CD4-positive, alpha-beta T cell (primary cell): Measurements from ENCODE around the gene MAB21L4. TPM values are rescaled to one million over a fixed set of nuclear protein-coding genes. Genes with fewer than 3 reads are reported as not detected.

Source experiments
- ATAC-seq: fragments of 200-7000 bp; cut with Tn5 transposase; one replicate; pipeline ENCODE4 v1.10.0; 2022; ENCODE audit warnings: mild to moderate bottlenecking; ENCODE audit not compliant: poor library complexity
- CTCF ChIA-PET: fragments of 350-600 bp; sonication (Branson Sonifier 250); formaldehyde crosslinking; loops from one replicate; lab custom pipeline; 2021; ENCODE audit warnings: antibody characterized with exemption, inconsistent platforms; lab: Charles Lee
- POLR2A ChIA-PET: fragments of 350-600 bp; sonication (Branson Sonifier 250); formaldehyde crosslinking; loops from one replicate; lab custom pipeline; 2021; ENCODE audit warnings: antibody characterized with exemption, inconsistent platforms; lab: Charles Lee
- DNase-seq, 14 experiments: peaks; one replicate each; pipeline ENCODE4 v3.0.0-alpha.2; 2013 to 2020; ENCODE audit warnings: mixed read lengths in 2 of 14
- H3K27ac ChIP-seq, 2 donors: one replicate each; pipeline versions ENCODE4 v1.5.1 to v1.7.0; 2013; ENCODE audit warnings: low read length in 2 of 2, low read depth in 1 of 2, mild to moderate bottlenecking in 1 of 2
- H3K27me3 ChIP-seq, 2 experiments: 1 replicate in 1 of 2; 2 replicates in 1 of 2; pipeline versions ENCODE4 v1.6.1 to v1.7.0; 2013; ENCODE audit warnings: low read length in 2 of 2, control low read depth in 1 of 2, mild to moderate bottlenecking in 1 of 2, moderate library complexity in 1 of 2; ENCODE audit not compliant: insufficient read depth in 2 of 2, control insufficient read depth in 1 of 2
- H3K36me3 ChIP-seq: one replicate; pipeline ENCODE4 v1.6.1; 2013; ENCODE audit warnings: low read length, control low read depth; ENCODE audit not compliant: insufficient read depth
- H3K4me1 ChIP-seq: one replicate; pipeline ENCODE4 v1.6.1; 2013; ENCODE audit warnings: low read length, control low read depth; ENCODE audit not compliant: insufficient read depth
- H3K4me3 ChIP-seq: one replicate; pipeline ENCODE4 v1.5.1; 2013; ENCODE audit warnings: mild to moderate bottlenecking, low read length, moderate library complexity
- H3K9me3 ChIP-seq, 2 experiments: 1 replicate in 1 of 2; 2 replicates in 1 of 2; pipeline versions ENCODE4 v1.6.1 to v1.7.0; 2013; ENCODE audit warnings: low read length in 2 of 2, mild to moderate bottlenecking in 2 of 2, control low read depth in 1 of 2, moderate library complexity in 1 of 2; ENCODE audit not compliant: control insufficient read depth in 1 of 2, insufficient read depth in 1 of 2
- H3K27ac Mint-ChIP-seq: one replicate; pipeline ENCODE4 v1.8.0; 2020; ENCODE audit warnings: mixed read lengths
- H3K27me3 Mint-ChIP-seq: one replicate; pipeline ENCODE4 v1.8.0; 2021; ENCODE audit warnings: mixed read lengths
- H3K36me3 Mint-ChIP-seq: one replicate; pipeline ENCODE4 v1.8.0; 2021; ENCODE audit warnings: low read depth, mixed read lengths
- H3K4me1 Mint-ChIP-seq: one replicate; pipeline ENCODE4 v1.8.0; 2021; ENCODE audit warnings: low read depth, mixed read lengths
- H3K4me3 Mint-ChIP-seq: one replicate; pipeline ENCODE4 v1.8.0; 2020; ENCODE audit warnings: mild to moderate bottlenecking, mixed read lengths
- H3K9me3 Mint-ChIP-seq: one replicate; pipeline ENCODE4 v1.8.0; 2020; ENCODE audit warnings: mixed read lengths
- CTCF ChIP-seq: fragments of 200-600 bp; IDR thresholded peaks from one replicate; pipeline ENCODE4 v1.8.0; 2022; ENCODE audit warnings: antibody characterized with exemption, mild to moderate bottlenecking
- intact Hi-C, 2 experiments: fragments of 100-400 bp; cut with DNase I in 1 of 2; cut with micrococcal nuclease in 1 of 2; formaldehyde crosslinking; loops; one replicate each; pipeline versions ENCODE4 v1.15.1 to v1.9.0; 2023 to 2025; cut with DNase I, micrococcal nuclease
- total RNA-seq, 174 experiments: library from RNA in 2 of 174; stranded (reverse) in 2 of 174; gene quantifications; one replicate each; pipeline ENCODE4 v1.2.3 and lab custom pipeline; 2021 to 2026

MAB21L4 gene
- total RNA-seq, 2 experiments from 2014 or later = not detected

GRCh38 chr2:240934701-240935102 is 38.7 kb upstream of the MAB21L4 start:
- Histone ChIP-seq H3K36me3 (no peaks in the 10 kb centered on the region), H3K9me3 (peaks cover 0 to 25% of the 10 kb centered on the region in 2 experiments), H3K27ac (no peak overlapping the region), H3K4me3 (no peak overlapping the region), H3K4me1 (no peaks in the 10 kb centered on the region), H3K27me3 (peaks cover 0 to 7% of the 10 kb centered on the region in 2 experiments)
- POLR2A ChIA-PET = no interaction called here
- Mint-ChIP-seq H3K36me3 (no peaks in the 10 kb centered on the region), H3K4me3 (no peak overlapping the region), H3K27ac (no peak overlapping the region), H3K9me3 (peaks cover 8% of the 10 kb centered on the region), H3K4me1 (no peaks in the 10 kb centered on the region), H3K27me3 (no peaks in the 10 kb centered on the region)
- DNase-seq (peak in 2 of 14 experiments; percentile 8 to 19), ATAC-seq (no peak)
- no peak for TF ChIP-seq CTCF
- intact Hi-C loops = no loop called here
- CTCF ChIA-PET = no interaction called here

DNA sequence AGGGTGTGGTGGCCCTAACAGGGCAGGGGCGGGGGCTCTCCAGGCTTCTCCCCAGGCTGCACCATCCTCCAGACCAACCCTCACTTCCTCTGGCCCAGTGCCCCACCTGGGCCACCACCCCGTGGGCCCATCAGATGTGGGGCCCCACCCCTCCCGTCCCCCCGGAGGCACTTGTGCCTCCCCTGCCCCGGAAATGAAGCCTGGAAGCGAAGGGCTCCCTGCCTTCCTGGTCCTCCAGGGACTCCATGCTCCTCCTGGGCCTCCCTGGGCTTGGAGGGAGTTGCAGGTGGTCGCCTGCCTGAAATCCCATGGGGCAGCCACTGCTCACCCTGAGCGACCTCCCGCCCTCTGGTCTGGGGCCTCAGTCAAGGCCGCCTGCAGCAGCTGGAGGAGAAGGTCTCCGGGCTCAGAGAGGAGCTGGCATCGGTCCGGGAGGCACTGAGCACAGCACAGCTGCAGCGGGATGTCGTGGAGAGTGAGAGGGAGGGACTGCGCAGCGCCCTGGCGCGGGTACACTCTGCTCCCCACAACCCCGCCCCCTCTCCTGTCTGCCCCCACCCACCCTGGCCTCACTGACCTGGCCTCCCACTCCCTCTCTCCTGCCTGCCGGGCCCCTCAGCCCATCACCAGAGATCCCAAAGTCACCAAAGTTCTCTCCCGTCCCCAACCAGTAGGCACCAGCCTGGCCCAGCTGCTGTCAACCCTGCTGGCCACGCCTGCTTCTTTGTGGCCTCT is 38.2 kb upstream of the MAB21L4 start:
- H3K27me3 ChIP-seq = peaks cover 0 to 7% of the 10 kb centered on the region in 2 experiments
- no peaks in the 10 kb centered on the region for H3K4me1 ChIP-seq
- DNase-seq (peak in 2 of 14 experiments; percentile 11 to 25), ATAC-seq (no peak)
- Mint-ChIP-seq H3K36me3 (no peaks in the 10 kb centered on the region), H3K27ac (no peak overlapping the region), H3K4me1 (no peaks in the 10 kb centered on the region), H3K4me3 (no peak overlapping the region), H3K9me3 (peaks cover 8% of the 10 kb centered on the region), H3K27me3 (no peaks in the 10 kb centered on the region)
- no peak overlapping the region for H3K4me3 ChIP-seq
- H3K36me3 ChIP-seq = no peaks in the 10 kb centered on the region
- CTCF ChIA-PET = no interaction called here
- intact Hi-C loops = no loop called here
- POLR2A ChIA-PET = no interaction called here
- no peak overlapping the region for H3K27ac ChIP-seq
- no peak for TF ChIP-seq CTCF
- H3K9me3 ChIP-seq = peaks cover 0 to 25% of the 10 kb centered on the region in 2 experiments

GRCh38 chr2:240933048-240933965 is 37.4 kb upstream of the MAB21L4 start:
- ChIA-PET POLR2A (no interaction called here), CTCF (no interaction called here)
- Mint-ChIP-seq H3K4me1 (no peaks in the 10 kb centered on the region), H3K27me3 (no peaks in the 10 kb centered on the region), H3K27ac (no peak overlapping the region), H3K9me3 (peaks cover 5% of the 10 kb centered on the region), H3K36me3 (no peaks in the 10 kb centered on the region), H3K4me3 (no peak overlapping the region)
- ATAC-seq = no peak
- Histone ChIP-seq H3K27me3 (peaks cover 0 to 7% of the 10 kb centered on the region in 2 experiments), H3K9me3 (peaks cover 0 to 25% of the 10 kb centered on the region in 2 experiments), H3K4me3 (no peak overlapping the region), H3K27ac (no peak overlapping the region), H3K4me1 (no peaks in the 10 kb centered on the region), H3K36me3 (no peaks in the 10 kb centered on the region)
- intact Hi-C loops = no loop called here
- DNase-seq = peak in 2 of 14 experiments; percentile 8 to 27
- TF ChIP-seq CTCF = no peak
